Measurements from ENCODE around the gene SCN4B.
A peak's percentile ranks its signal among the peaks of the same experiment; 100 is the strongest.

SCN4B gene

DNA sequence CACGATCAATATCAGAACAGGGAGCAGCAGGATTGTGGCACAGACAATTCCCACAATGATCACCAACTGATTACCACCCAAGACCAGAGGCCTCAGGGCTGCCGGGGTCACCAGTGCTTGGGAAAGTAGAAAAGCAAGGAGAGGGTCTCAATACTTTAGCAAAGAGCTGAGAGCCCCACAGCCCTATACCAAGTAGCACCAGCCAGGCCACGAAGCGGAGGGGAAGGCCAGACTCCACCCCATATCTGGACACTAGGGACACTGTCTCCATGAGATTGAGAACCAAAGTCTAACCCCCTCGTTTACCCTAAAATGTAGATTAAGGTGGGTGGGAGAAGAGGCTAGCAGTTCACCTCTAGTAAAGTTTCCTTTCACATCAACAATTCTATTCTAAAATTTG is 47.9 kb upstream of the SCN4B start:
- no CpG with 5 or more reads among the region's 5 CpGs for WGBS, 2 donors (ENCODE audit: extremely low coverage in 2 of 2, insufficient read length in 2 of 2, insufficient replicate concordance in 1 of 2)

GRCh38 chr11:118199135-118199534 is 46.5 kb upstream of the SCN4B start:
- H2BK120ac ChIP-seq (ENCODE audit: low read depth, low read length), result no peak overlapping the region
- H4K91ac ChIP-seq (ENCODE audit: low read depth, low read length, poor library complexity), result no peak overlapping the region
- no peak overlapping the region for H2BK15ac ChIP-seq (ENCODE audit: low read length)
- H3K4me2 ChIP-seq (ENCODE audit: insufficient read depth, low read length, poor library complexity, severe bottlenecking), result no peak overlapping the region
- peaks cover 0 to 4% of the 10 kb centered on the region in 2 donors for H3K4me1 ChIP-seq (ENCODE audit: control insufficient read depth in 2 of 2, insufficient read depth in 1 of 2, low read depth in 1 of 2, low read length in 2 of 2)
- H3K14ac ChIP-seq (ENCODE audit: low read length), result no peak overlapping the region
- no peak overlapping the region for H4K8ac ChIP-seq (ENCODE audit: low read depth, low read length)
- peaks cover 0 to 35% (median 2%) of the 10 kb centered on the region in 3 experiments for H3K27me3 ChIP-seq (ENCODE audit: control insufficient read depth in 3 of 3, insufficient read depth in 3 of 3, low read depth in 1 of 3, low read length in 3 of 3)
- no peaks in the 10 kb centered on the region for H3K79me1 ChIP-seq (ENCODE audit: low read depth, low read length)
- H3K23ac ChIP-seq (ENCODE audit: low read depth, low read length, poor library complexity), result no peak overlapping the region
- H3K9ac ChIP-seq (ENCODE audit: low read depth, low read length, poor library complexity), result no peak overlapping the region
- H3K18ac ChIP-seq (ENCODE audit: low read length), result no peak overlapping the region
- no peak overlapping the region for H2BK5ac ChIP-seq (ENCODE audit: low read length)
- no peak overlapping the region for H3K4me3 ChIP-seq (ENCODE audit: low read length in 2 of 2)
- H3K4ac ChIP-seq (ENCODE audit: low read length), result no peak overlapping the region
- WGBS, 2 donors (ENCODE audit: extremely low coverage in 2 of 2, insufficient read length in 2 of 2, insufficient replicate concordance in 1 of 2), result no CpG with 5 or more reads among the region's 6 CpGs
- H2AK5ac ChIP-seq (ENCODE audit: low read depth, low read length), result no peak overlapping the region
- H3K9me3 ChIP-seq (replicated peaks in 1 of 2; ENCODE audit: control insufficient read depth in 2 of 2, insufficient read depth in 1 of 2, low read depth in 1 of 2, low read length in 2 of 2), result no peaks in the 10 kb centered on the region
- H2BK12ac ChIP-seq (ENCODE audit: low read length), result no peak overlapping the region
- H3K36me3 ChIP-seq (replicated peaks in 1 of 2; ENCODE audit: control insufficient read depth in 2 of 2, insufficient read depth in 2 of 2, low read length in 2 of 2), result no peaks in the 10 kb centered on the region
- H3K27ac ChIP-seq (replicated peaks; ENCODE audit: low read length), result no peak overlapping the region
- no peak for DNase-seq (ENCODE audit: low spot score)
- H2AFZ ChIP-seq (ENCODE audit: low read length), result no peak overlapping the region

More for the DNA sequence above, 47.9 kb upstream of the SCN4B start:
- H3K27ac ChIP-seq (replicated peaks; ENCODE audit: low read length), result no peak overlapping the region
- no peak overlapping the region for H2AK5ac ChIP-seq (ENCODE audit: low read depth, low read length)
- no peaks in the 10 kb centered on the region for H3K79me1 ChIP-seq (ENCODE audit: low read depth, low read length)
- no peak overlapping the region for H4K8ac ChIP-seq (ENCODE audit: low read depth, low read length)
- H3K23ac ChIP-seq (ENCODE audit: low read depth, low read length, poor library complexity), result no peak overlapping the region
- no peak overlapping the region for H2BK120ac ChIP-seq (ENCODE audit: low read depth, low read length)
- H3K18ac ChIP-seq (ENCODE audit: low read length), result no peak overlapping the region
- DNase-seq (ENCODE audit: low spot score), result no peak
- H3K9me3 ChIP-seq (replicated peaks in 1 of 2; ENCODE audit: control insufficient read depth in 2 of 2, insufficient read depth in 1 of 2, low read depth in 1 of 2, low read length in 2 of 2), result no peaks in the 10 kb centered on the region
- H3K27me3 ChIP-seq (ENCODE audit: control insufficient read depth in 3 of 3, insufficient read depth in 3 of 3, low read depth in 1 of 3, low read length in 3 of 3), result peaks cover 0 to 40% (median 2%) of the 10 kb centered on the region in 3 experiments
- peak overlapping the region; percentile 30 for H3K9ac ChIP-seq (ENCODE audit: low read depth, low read length, poor library complexity)
- no peaks in the 10 kb centered on the region for H3K4me1 ChIP-seq (ENCODE audit: control insufficient read depth in 2 of 2, insufficient read depth in 1 of 2, low read depth in 1 of 2, low read length in 2 of 2)
- H3K4ac ChIP-seq (ENCODE audit: low read length), result no peak overlapping the region
- no peak overlapping the region for H2BK5ac ChIP-seq (ENCODE audit: low read length)
- no peak overlapping the region for H3K4me3 ChIP-seq (ENCODE audit: low read length in 2 of 2)
- H3K4me2 ChIP-seq (ENCODE audit: insufficient read depth, low read length, poor library complexity, severe bottlenecking), result no peak overlapping the region
- H3K36me3 ChIP-seq (replicated peaks in 1 of 2; ENCODE audit: control insufficient read depth in 2 of 2, insufficient read depth in 2 of 2, low read length in 2 of 2), result no peaks in the 10 kb centered on the region
- no peak overlapping the region for H4K91ac ChIP-seq (ENCODE audit: low read depth, low read length, poor library complexity)
- H2BK15ac ChIP-seq (ENCODE audit: low read length), result no peak overlapping the region
- H2BK12ac ChIP-seq (ENCODE audit: low read length), result no peak overlapping the region
- no peak overlapping the region for H3K14ac ChIP-seq (ENCODE audit: low read length)
- no peak overlapping the region for H2AFZ ChIP-seq (ENCODE audit: low read length)

DNA sequence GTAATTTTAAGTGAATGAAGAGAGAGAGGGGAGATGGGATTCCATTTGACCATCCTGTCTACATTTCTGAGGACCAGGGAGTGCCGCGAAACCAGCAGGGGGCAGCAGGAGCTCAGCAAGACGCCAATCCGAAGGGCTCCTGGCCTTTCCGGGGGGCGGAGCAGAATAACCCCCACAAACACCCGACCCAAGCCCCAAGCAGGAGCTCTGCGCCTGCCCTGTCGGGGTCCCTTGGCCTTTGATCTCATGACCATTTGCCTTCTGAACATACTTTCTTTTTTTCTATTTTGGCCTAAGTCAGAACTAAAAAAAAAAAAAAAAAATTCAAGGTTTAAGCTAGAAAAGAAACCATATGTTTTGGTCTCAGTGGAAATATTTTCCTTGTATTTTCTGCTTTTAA is 45.7 kb upstream of the SCN4B start:
- Histone ChIP-seq H3K4me1 (ENCODE audit: control insufficient read depth in 2 of 2, insufficient read depth in 1 of 2, low read depth in 1 of 2, low read length in 2 of 2) (peaks cover 0 to 4% of the 10 kb centered on the region in 2 donors), H3K9ac (ENCODE audit: low read depth, low read length, poor library complexity) (no peak overlapping the region), H2BK15ac (ENCODE audit: low read length) (no peak overlapping the region), H2BK120ac (ENCODE audit: low read depth, low read length) (no peak overlapping the region), H2BK12ac (ENCODE audit: low read length) (no peak overlapping the region), H3K36me3 (replicated peaks in 1 of 2; ENCODE audit: control insufficient read depth in 2 of 2, insufficient read depth in 2 of 2, low read length in 2 of 2) (no peaks in the 10 kb centered on the region), H3K18ac (ENCODE audit: low read length) (no peak overlapping the region), H3K27ac (replicated peaks; ENCODE audit: low read length) (no peak overlapping the region), H2AK5ac (ENCODE audit: low read depth, low read length) (no peak overlapping the region), H4K8ac (ENCODE audit: low read depth, low read length) (no peak overlapping the region), H3K79me1 (ENCODE audit: low read depth, low read length) (no peaks in the 10 kb centered on the region), H4K91ac (ENCODE audit: low read depth, low read length, poor library complexity) (no peak overlapping the region), H2AFZ (ENCODE audit: low read length) (no peak overlapping the region), H3K23ac (ENCODE audit: low read depth, low read length, poor library complexity) (no peak overlapping the region), H3K4me3 (ENCODE audit: low read length in 2 of 2) (no peak overlapping the region), H3K27me3 (ENCODE audit: control insufficient read depth in 3 of 3, insufficient read depth in 3 of 3, low read depth in 1 of 3, low read length in 3 of 3) (peaks cover 0 to 30% (median 2%) of the 10 kb centered on the region in 3 experiments), H3K4ac (ENCODE audit: low read length) (no peak overlapping the region), H2BK5ac (ENCODE audit: low read length) (no peak overlapping the region), H3K4me2 (ENCODE audit: insufficient read depth, low read length, poor library complexity, severe bottlenecking) (no peak overlapping the region), H3K14ac (ENCODE audit: low read length) (no peak overlapping the region), H3K9me3 (replicated peaks in 1 of 2; ENCODE audit: control insufficient read depth in 2 of 2, insufficient read depth in 1 of 2, low read depth in 1 of 2, low read length in 2 of 2) (no peaks in the 10 kb centered on the region)
- DNase-seq (ENCODE audit: low spot score), result no peak
- no CpG with 5 or more reads among the region's 9 CpGs for WGBS, 2 donors (ENCODE audit: extremely low coverage in 2 of 2, insufficient read length in 2 of 2, insufficient replicate concordance in 1 of 2)

DNA sequence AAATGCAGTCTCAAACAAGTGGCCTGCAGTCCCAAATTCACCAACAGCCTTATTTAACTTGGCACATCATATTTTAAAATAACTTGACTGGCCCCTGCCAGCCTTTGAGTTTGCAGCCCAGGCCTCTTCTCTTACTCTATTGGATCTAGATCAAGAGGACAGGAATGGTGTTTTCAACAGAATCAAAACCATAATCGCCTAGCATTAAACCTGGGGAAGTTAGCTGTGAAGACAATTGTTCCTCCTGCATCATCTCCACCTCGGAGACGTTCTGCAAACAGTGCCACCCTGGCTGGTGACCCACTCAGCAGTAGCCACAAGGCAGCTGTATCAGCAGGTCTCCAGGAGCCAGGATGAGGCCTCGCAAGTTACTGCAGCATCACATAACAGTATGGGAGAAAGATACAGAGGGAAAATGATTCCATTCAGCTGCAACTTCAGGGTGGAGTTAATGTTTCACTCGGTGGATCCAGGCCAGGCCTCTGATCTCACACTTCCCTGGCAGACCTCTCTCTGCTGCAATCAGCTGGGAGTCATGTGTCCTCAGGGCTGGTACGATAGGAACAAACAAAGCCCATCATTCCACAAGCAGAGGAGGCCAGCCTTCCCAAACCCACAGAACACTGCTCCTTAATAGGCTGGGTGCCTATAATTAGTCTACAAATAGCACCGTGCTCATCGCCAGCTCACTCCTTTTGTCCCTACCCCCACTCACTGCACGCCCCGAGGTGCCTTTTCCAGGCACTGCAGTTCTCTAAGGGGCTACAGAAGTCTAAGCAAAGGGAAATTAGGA is 42.4 kb upstream of the SCN4B start:
- Histone ChIP-seq H3K18ac (ENCODE audit: low read length) (peak overlapping the region; percentile 81), H3K9me3 (replicated peaks in 1 of 2; ENCODE audit: control insufficient read depth in 2 of 2, insufficient read depth in 1 of 2, low read depth in 1 of 2, low read length in 2 of 2) (no peaks in the 10 kb centered on the region), H2BK12ac (ENCODE audit: low read length) (no peak overlapping the region), H3K4ac (ENCODE audit: low read length) (no peak overlapping the region), H4K8ac (ENCODE audit: low read depth, low read length) (no peak overlapping the region), H2BK15ac (ENCODE audit: low read length) (no peak overlapping the region), H4K91ac (ENCODE audit: low read depth, low read length, poor library complexity) (no peak overlapping the region), H3K4me1 (ENCODE audit: control insufficient read depth in 2 of 2, insufficient read depth in 1 of 2, low read depth in 1 of 2, low read length in 2 of 2) (peaks cover 0 to 4% of the 10 kb centered on the region in 2 donors), H3K27ac (replicated peaks; ENCODE audit: low read length) (no peak overlapping the region), H3K79me1 (ENCODE audit: low read depth, low read length) (no peaks in the 10 kb centered on the region), H2AFZ (ENCODE audit: low read length) (no peak overlapping the region), H3K14ac (ENCODE audit: low read length) (no peak overlapping the region), H2BK5ac (ENCODE audit: low read length) (no peak overlapping the region), H2BK120ac (ENCODE audit: low read depth, low read length) (no peak overlapping the region), H3K4me3 (ENCODE audit: low read length in 2 of 2) (no peak overlapping the region), H3K4me2 (ENCODE audit: insufficient read depth, low read length, poor library complexity, severe bottlenecking) (no peak overlapping the region), H3K36me3 (replicated peaks in 1 of 2; ENCODE audit: control insufficient read depth in 2 of 2, insufficient read depth in 2 of 2, low read length in 2 of 2) (no peaks in the 10 kb centered on the region), H3K9ac (ENCODE audit: low read depth, low read length, poor library complexity) (peak overlapping the region; percentile 34), H3K23ac (ENCODE audit: low read depth, low read length, poor library complexity) (no peak overlapping the region), H2AK5ac (ENCODE audit: low read depth, low read length) (no peak overlapping the region), H3K27me3 (ENCODE audit: control insufficient read depth in 3 of 3, insufficient read depth in 3 of 3, low read depth in 1 of 3, low read length in 3 of 3) (peaks cover 0 to 6% (median 0%) of the 10 kb centered on the region in 3 experiments)
- no peak for DNase-seq (ENCODE audit: low spot score)
- no CpG with 5 or more reads among the region's 10 CpGs for WGBS, 2 donors (ENCODE audit: extremely low coverage in 2 of 2, insufficient read length in 2 of 2, insufficient replicate concordance in 1 of 2)
